GM12872 (cell line): ENCODE measurements around the gene SPATA17.

ENCODE experiments used
- CTCF ChIP-seq: IDR thresholded peaks from 3 replicates; pipeline ENCODE4 v1.5.1; 2011; ENCODE audit warnings: low read depth, mild to moderate bottlenecking, low read length, moderate library complexity; ENCODE audit not compliant: insufficient read depth

The SPATA17 gene

GRCh38 chr1:217721692-217722091 lies 90.5 kb downstream of the SPATA17 start:
- no peak for TF ChIP-seq CTCF

- no peak for TF ChIP-seq CTCF
These were observed 103.8 kb downstream of the SPATA17 start for GRCh38 chr1:217734973-217735372.

DNA sequence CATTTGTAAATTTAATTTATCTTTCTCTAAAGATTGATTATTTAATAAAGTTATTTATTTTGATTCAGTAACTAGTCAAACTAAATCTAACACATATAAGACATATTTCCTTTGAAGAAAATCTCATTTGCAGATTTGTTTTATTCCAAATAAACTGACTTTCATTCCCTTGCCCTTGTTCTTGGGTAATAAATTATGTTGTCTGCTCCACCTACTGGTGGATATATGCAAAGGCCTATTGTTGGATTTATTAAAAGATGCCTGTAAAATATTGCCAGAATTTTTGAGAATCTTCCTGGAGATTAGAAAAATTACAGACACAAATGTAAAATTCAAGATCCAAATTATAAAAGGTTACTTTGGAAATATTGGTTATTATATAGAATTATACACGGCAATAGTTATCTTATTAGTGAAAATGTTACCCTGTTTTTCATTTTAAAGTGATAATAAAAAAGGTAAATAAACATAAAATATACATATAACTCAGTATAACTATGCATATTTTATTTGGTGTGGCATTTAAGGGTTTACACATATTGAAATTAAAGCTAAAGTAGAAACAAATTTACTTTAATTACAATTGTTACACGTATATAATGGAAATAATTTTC lies 116.1 kb downstream of the SPATA17 start:
- TF ChIP-seq CTCF: peak; percentile 44; the same call in 1 of the 3 replicates

DNA sequence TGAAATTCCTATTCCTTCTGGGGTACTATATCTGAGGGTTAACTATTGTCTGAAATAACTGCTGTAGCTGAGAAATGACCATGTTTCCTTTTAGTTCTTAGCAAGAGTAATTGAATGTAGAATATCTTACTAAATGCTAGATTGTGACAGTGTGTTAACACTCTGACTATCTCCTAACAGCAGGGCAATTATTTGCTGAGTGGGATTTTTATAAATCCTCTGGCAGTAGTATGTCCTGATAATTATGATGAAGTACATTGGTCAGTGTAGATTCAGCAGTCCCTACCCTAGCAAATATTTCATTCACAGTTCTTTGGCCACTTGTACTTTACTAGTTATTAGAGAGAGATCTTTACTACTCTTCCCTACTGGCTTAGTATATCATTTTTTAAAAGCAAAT lies 138.6 kb downstream of the SPATA17 start:
- TF ChIP-seq CTCF: no peak

GRCh38 chr1:217770918-217771317 lies 139.8 kb downstream of the SPATA17 start:
- no peak for TF ChIP-seq CTCF

DNA sequence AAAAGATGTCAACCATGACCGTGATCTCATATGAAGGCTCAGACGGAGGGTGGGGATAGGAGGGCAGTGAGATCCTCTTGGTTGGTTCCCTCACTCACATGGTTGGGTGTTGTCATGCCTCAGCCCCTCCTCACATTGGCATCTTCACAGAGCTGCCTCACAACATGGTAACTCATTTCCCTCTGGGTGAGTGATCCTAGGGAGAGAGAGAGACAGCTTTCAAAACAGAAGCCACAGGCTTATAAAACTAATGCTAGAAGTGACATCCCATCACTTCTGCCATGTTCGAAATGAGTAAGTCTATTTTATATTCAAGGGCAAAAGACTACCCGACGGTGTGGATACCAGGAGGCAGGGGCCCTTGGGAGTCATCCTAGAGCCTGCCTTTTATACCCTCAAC lies 145.5 kb downstream of the SPATA17 start:
- TF ChIP-seq CTCF: no peak

GRCh38 chr1:217781056-217781455 lies 149.9 kb downstream of the SPATA17 start:
- no peak for TF ChIP-seq CTCF

GRCh38 chr1:217791091-217791490 lies 159.9 kb downstream of the SPATA17 start:
- TF ChIP-seq CTCF: no peak
